Epithelial cell of prostate (primary cell): ENCODE data around the gene TMEM92.

Experiments used
- DNase-seq: peaks from one replicate; pipeline ENCODE4 v3.0.0-alpha.2; 2011; ENCODE audit warnings: low read depth, low spot score
- H3K27ac ChIP-seq: fragments of 450-650 bp; 2 replicates; pipeline ENCODE4 v1.5.1; 2017; ENCODE audit warnings: mild to moderate bottlenecking

TMEM92 gene

DNA sequence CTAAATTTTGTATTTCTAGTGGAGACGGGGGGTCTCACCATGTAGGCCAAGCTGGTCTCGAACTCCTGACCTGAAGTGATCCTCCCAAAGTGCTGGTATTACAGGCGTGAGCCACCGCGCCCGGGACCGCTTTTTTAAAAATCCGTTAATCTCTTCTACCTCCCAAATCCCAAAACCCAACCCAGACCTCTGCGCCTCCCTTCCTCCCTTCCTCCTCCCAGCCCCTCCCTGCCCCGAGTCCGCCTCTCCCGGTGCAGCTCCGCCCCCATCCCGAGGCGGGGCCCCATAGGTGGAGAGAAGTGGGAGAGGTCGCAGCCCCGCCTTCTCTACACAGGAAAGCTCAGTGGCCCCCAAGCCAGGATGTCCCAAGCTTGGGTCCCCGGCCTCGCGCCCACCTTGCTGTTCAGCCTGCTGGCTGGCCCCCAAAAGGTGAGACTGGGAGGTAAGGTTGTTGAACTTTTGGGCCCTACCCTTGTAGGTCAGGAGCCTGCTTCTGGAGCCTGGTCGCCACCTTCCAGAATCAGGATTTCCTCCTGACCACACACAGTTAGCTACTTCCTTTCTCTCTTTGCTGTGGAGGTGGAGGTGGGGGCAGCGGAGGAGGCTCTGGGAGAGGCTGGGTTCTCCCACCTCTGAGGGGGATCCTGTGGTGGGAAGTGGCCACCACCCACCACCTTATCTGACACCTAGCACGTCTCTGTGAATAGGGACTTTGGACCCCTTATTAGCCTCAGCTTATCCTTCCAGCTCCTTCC, at the start of gene TMEM92:
Gene TMEM92 (plus strand): TSS at position 325 of the 755 bp plus-strand sequence. CDS start 36 bp downstream, at position 361.
- peak within 1 kb of the TSS; percentile 8 for H3K27ac ChIP-seq

GRCh38 chr17:50225701-50226240, 48.5 kb upstream of the TMEM92 start:
- DNase-seq = no peak
- no peak overlapping the region for H3K27ac ChIP-seq

More for the DNA sequence above, at the start of gene TMEM92:
- DNase-seq = no peak

GRCh38 chr17:50234581-50234980, 39.7 kb upstream of the TMEM92 start:
- no peak overlapping the region for H3K27ac ChIP-seq
- DNase-seq = no peak

DNA sequence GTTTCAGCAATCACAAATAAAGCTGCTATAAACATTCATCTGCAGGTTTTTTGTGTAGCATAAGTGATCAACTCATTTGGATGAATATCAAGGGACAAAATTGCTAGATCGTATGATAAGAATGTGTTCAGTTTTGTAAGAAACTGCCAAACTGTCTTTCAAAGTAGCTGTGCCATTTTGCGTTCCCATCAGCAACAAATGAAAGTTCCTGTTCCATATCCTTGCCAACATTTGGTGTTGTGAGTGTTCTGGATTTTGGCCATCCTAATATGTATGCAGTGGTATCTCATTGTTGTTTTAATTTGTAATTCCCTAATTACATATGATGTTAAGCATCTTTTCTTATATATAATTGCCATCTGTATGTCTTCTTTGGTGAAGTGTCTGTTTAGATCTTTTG, 36.4 kb upstream of the TMEM92 start:
- no peak for DNase-seq
- no peak overlapping the region for H3K27ac ChIP-seq

DNA sequence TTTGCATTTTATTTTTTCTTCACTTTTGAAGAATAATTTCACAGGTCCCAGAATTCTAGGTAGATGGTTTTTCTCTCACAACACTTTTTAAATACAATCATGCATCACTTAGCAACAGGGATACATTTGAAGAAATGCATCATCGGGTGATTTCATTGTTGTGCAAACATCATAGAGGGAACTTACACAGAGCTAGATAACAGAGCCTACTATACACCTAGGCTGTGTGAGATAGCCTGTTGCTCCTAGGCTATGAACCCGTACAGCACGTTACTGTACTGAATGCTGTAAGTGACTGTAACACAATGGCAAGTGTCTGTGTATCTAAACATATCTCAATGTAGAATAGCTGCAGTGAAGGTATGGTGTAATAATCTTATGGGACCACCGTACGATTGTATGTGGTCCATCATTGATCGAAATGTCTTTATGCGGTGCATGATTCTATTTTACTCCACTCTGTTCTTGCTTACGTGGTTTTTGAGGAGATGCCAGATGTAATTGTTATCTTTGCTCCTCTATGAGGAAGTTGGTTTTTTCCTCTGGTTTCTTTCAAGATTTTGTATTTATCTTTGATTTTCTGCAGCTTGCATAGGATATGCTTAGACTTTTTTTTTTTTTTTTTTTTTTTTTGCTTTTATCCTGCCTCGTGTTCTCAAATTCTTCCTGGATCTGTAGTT, 35.5 kb upstream of the TMEM92 start:
- H3K27ac ChIP-seq = no peak overlapping the region
- DNase-seq = no peak

GRCh38 chr17:50239937-50240336, 34.3 kb upstream of the TMEM92 start:
- H3K27ac ChIP-seq = no peak overlapping the region
- DNase-seq = no peak

- no peak overlapping the region for H3K27ac ChIP-seq
- no peak for DNase-seq
These were observed 33.4 kb upstream of the TMEM92 start for GRCh38 chr17:50240851-50241250.

DNA sequence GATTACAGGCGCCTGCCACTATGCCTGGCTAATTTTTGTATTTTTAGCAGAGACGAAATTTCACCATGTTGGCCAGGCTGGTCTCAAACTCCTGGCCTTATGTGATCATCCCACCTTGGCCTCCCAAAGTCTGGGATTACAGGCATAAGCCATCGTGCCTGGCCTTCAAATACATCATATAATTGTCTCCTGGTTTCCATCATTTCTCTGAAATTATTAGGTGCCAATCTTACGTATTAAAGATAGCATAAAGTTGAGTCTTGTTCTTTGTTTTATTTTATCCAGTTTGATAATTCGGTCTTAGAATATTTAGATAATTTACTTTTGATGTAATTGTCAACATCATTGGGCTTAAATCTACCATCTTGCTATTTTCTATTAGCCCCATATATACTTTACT, 32.8 kb upstream of the TMEM92 start:
- no peak overlapping the region for H3K27ac ChIP-seq
- DNase-seq = no peak

GRCh38 chr17:50244771-50245170, 29.5 kb upstream of the TMEM92 start:
- no peak overlapping the region for H3K27ac ChIP-seq
- DNase-seq = no peak

- H3K27ac ChIP-seq = no peak overlapping the region
- no peak for DNase-seq
These were observed 26.0 kb upstream of the TMEM92 start for GRCh38 chr17:50248255-50248654.

DNA sequence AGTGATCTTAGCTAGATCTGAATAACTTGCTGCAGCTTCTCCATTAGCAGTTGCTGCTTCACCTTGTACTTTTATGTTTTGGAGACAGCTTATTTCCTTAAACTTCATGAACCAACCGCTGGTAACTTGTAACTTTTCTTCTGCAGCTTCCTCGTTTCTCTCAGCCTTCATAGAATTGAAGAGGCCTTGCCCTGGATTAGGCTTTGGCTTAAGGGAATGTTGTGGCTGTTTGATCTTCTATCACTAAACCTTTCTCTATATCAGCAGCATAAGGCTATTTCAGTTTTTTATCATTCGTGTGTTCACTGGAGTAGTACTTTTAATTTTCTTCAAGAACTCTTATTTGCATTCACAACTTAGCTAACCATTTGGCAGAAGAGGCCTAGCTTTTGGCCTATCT, 21.5 kb upstream of the TMEM92 start:
- no peak for DNase-seq
- H3K27ac ChIP-seq = no peak overlapping the region

DNA sequence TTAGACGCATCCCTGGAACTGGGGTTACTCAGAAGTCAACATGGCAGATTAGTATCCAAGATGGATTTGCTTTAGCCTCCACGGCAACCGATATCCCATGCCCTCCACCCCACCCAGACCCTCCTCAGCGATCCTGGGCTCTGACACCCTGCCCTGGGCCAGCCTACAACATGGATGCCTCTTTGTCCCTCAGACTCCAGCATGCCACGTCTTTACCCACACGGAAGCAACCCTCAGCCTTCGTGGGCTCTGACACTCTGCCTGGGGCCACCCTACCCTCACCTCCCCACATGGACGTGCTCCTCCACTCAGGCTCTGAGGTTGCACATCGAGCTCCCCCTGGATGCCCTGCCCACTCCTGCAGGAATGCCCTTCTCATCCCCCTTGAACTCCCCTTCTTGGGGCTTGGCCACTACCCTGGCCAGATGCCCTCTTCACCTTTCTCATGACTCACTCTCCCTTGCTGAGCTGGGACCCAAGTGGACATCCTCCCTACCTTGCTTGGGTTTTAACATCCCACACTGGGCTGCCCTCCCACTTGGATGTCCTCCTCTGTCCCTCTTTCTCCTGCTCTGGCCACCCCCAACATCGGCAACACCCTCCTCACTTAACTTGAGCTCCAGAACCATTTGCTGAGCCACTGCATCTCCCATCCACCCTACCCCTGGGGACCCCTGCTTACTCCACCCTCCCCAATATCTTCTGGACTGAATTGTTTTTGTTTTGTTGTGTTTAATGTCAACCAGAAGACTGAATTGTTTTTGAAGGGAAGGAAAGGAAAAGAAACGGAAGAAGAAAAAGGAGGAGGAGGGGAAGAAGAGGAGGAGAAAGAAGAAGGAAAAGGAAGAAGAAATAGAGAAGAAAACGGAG, 18.3 kb upstream of the TMEM92 start:
- no peak for DNase-seq

DNA sequence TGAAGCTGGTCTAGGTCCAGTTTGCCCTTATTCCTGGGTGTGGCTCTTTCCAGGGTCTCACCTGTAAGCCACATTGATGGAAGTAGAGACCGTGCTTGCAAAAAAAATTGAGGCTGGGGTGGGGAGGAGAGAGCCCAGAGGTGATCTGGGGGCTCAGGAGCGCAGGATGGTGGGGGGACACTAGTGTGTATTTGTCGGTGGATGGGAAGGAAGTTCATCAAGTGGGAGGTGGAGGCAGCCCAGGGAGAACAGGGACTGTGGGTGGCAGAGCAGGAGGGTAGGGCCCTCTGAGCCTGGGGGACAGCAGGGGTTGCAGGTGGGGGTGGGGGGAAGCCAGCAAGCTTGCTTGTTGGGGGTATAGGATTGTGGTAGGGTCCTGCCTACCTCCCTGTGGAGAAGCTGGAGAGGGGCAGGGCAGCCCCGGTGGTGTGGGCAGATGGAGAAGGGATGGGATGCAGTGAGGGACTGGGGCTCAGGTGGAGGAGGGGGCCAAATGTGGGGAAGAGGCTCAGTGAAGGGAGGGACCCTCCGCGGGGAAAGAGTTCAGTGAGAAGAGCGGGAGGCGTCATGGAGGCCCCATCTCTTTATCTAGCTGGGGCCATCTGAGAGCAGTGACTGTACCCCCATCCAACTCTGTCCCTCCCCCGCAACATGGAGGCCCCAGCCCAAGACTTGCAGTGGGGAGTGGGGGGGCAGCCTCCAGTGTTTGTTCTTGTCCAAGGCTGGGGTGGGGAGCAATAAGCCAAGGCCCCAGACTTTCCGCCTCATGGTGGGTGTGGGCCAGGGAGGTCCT, 17.2 kb upstream of the TMEM92 start:
- no peak for DNase-seq
- no peak overlapping the region for H3K27ac ChIP-seq

More for the DNA sequence above, 18.3 kb upstream of the TMEM92 start:
- no peak overlapping the region for H3K27ac ChIP-seq

DNA sequence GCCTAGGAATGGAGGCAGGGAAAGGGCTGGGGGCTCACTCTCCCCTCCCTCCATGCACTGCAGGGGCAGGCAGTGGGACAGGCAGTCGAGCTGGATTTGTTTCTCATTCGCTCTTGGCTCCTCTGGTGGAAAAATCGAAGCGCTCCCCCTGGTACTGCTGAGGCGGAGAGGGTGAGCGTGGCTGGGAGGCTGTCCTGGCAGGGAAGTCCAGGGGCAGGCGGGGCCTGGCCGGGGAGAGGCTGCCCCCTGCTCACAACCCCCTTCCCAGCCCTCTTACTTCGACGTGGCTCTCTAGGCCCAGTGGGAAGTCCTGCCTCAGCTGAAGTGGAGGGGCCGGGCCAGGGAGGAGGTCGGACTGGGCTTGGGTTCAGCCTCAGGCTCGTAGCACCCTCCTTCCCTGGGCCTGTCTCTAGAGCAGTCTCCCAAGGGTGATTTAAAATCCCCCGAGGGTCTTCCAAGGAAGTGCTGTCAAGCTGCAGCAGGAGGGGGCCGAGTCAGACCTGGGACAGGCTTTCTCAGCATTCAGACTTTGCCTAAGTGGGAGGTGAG, 16.5 kb upstream of the TMEM92 start:
- H3K27ac ChIP-seq = no peak overlapping the region
- DNase-seq = no peak

GRCh38 chr17:50258647-50259476, 15.4 kb upstream of the TMEM92 start:
- no peak for DNase-seq
- no peak overlapping the region for H3K27ac ChIP-seq

DNA sequence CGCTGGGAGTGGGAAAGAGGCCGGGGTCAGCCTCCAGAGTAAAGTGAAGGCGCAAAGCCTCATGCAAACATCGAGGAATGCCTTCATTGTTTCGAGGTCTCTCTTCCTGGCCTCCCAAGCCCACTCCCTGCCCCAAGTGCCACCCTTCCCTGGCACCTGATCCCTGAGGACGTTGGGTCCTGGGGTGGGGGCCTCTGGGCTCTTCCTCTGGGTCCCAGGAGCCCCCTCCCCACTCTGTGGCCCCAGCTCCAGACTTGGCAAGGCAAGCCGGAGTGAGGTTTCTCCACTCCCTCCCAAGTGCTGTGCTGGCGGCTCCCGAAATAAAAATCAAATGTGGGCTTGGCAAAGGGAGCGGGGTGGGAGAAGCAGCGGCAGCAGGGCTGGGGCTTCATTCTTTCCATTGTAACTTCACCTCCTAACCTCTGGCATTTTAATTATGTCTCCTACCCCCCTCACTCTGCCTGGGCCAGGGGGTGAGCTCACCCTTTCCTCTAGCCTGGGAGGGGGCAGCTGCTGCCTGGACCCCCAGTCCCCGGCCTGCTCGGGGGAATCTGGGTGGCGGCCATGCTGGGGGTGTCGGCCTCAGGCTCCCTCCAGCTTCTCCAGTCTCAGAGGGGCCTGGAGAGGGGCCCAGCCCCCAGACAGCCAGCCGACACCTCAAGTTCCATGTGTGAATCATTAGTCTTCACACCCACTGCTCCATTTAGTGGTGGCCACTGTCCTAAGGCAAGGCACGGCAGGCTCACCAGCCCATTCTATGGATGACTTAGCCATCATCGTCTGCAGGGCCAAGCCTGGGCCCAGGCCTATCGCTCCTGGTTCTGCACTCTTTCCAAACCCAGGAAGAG, 14.6 kb upstream of the TMEM92 start:
- no peak overlapping the region for H3K27ac ChIP-seq
- no peak for DNase-seq

GRCh38 chr17:50260501-50260911, 13.8 kb upstream of the TMEM92 start:
- no peak overlapping the region for H3K27ac ChIP-seq
- DNase-seq = no peak
